Measurements from ENCODE around the gene FUOM.

FUOM gene

GRCh38 chr10:133353988-133354605 lies 3.7 kb downstream of the FUOM start:
- no peaks in the 10 kb centered on the region for H3K36me3 ChIP-seq (ENCODE audit: insufficient read depth, low read length)
- no peaks in the 10 kb centered on the region for H3K9me3 ChIP-seq (replicated peaks; ENCODE audit: low read length)
- H3K4me2 ChIP-seq (ENCODE audit: low read length): no peak overlapping the region
- no peak overlapping the region for H3K4me3 ChIP-seq (ENCODE audit: low read length)
- peaks cover 3% of the 10 kb centered on the region for H3K27me3 ChIP-seq (ENCODE audit: control insufficient read depth, insufficient read depth, low read length)
- H3K9ac ChIP-seq (ENCODE audit: low read depth, low read length): no peak overlapping the region
- peaks cover 17% of the 10 kb centered on the region for H3K4me1 ChIP-seq (ENCODE audit: control insufficient read depth, insufficient read depth, low read length)

GRCh38 chr10:133353202-133353959 lies 4.4 kb downstream of the FUOM start:
- Histone ChIP-seq H3K4me2 (ENCODE audit: low read length) (no peak overlapping the region), H3K9ac (ENCODE audit: low read depth, low read length) (no peak overlapping the region), H3K36me3 (ENCODE audit: insufficient read depth, low read length) (no peaks in the 10 kb centered on the region), H3K9me3 (replicated peaks; ENCODE audit: low read length) (no peaks in the 10 kb centered on the region), H3K4me1 (ENCODE audit: control insufficient read depth, insufficient read depth, low read length) (peaks cover 17% of the 10 kb centered on the region), H3K4me3 (ENCODE audit: low read length) (no peak overlapping the region), H3K27me3 (ENCODE audit: control insufficient read depth, insufficient read depth, low read length) (peaks cover 3% of the 10 kb centered on the region)

- no peak overlapping the region for H3K4me3 ChIP-seq (ENCODE audit: low read length)
- no peaks in the 10 kb centered on the region for H3K9me3 ChIP-seq (replicated peaks; ENCODE audit: low read length)
- no peaks in the 10 kb centered on the region for H3K36me3 ChIP-seq (ENCODE audit: insufficient read depth, low read length)
- H3K4me1 ChIP-seq (ENCODE audit: control insufficient read depth, insufficient read depth, low read length): peaks cover 6% of the 10 kb centered on the region
- H3K27me3 ChIP-seq (ENCODE audit: control insufficient read depth, insufficient read depth, low read length): peaks cover 3% of the 10 kb centered on the region
- no peak overlapping the region for H3K9ac ChIP-seq (ENCODE audit: low read depth, low read length)
- H3K4me2 ChIP-seq (ENCODE audit: low read length): no peak overlapping the region
Observed at GRCh38 chr10:133351408-133352318, 6.2 kb downstream of the FUOM start.

GRCh38 chr10:133350950-133351329 lies 6.9 kb downstream of the FUOM start:
- H3K4me2 ChIP-seq (ENCODE audit: low read length): no peak overlapping the region
- H3K27me3 ChIP-seq (ENCODE audit: control insufficient read depth, insufficient read depth, low read length): peaks cover 3% of the 10 kb centered on the region
- no peaks in the 10 kb centered on the region for H3K36me3 ChIP-seq (ENCODE audit: insufficient read depth, low read length)
- H3K4me1 ChIP-seq (ENCODE audit: control insufficient read depth, insufficient read depth, low read length): no peaks in the 10 kb centered on the region
- H3K4me3 ChIP-seq (ENCODE audit: low read length): no peak overlapping the region
- H3K9ac ChIP-seq (ENCODE audit: low read depth, low read length): no peak overlapping the region
- H3K9me3 ChIP-seq (replicated peaks; ENCODE audit: low read length): no peaks in the 10 kb centered on the region

- Histone ChIP-seq H3K9me3 (replicated peaks; ENCODE audit: low read length) (no peaks in the 10 kb centered on the region), H3K27me3 (ENCODE audit: control insufficient read depth, insufficient read depth, low read length) (peaks cover 6% of the 10 kb centered on the region), H3K4me3 (ENCODE audit: low read length) (no peak overlapping the region), H3K4me2 (ENCODE audit: low read length) (no peak overlapping the region), H3K36me3 (ENCODE audit: insufficient read depth, low read length) (no peaks in the 10 kb centered on the region), H3K9ac (ENCODE audit: low read depth, low read length) (no peak overlapping the region), H3K4me1 (ENCODE audit: control insufficient read depth, insufficient read depth, low read length) (no peaks in the 10 kb centered on the region)
Observed at GRCh38 chr10:133350283-133350949, 7.4 kb downstream of the FUOM start.

GRCh38 chr10:133349577-133350011 lies 8.2 kb downstream of the FUOM start:
- Histone ChIP-seq H3K4me1 (ENCODE audit: control insufficient read depth, insufficient read depth, low read length) (no peaks in the 10 kb centered on the region), H3K4me2 (ENCODE audit: low read length) (no peak overlapping the region), H3K36me3 (ENCODE audit: insufficient read depth, low read length) (no peaks in the 10 kb centered on the region), H3K9me3 (replicated peaks; ENCODE audit: low read length) (no peaks in the 10 kb centered on the region), H3K9ac (ENCODE audit: low read depth, low read length) (no peak overlapping the region), H3K27me3 (ENCODE audit: control insufficient read depth, insufficient read depth, low read length) (peaks cover 14% of the 10 kb centered on the region), H3K4me3 (ENCODE audit: low read length) (no peak overlapping the region)

- H3K4me2 ChIP-seq (ENCODE audit: low read length): no peak overlapping the region
- H3K36me3 ChIP-seq (ENCODE audit: insufficient read depth, low read length): no peaks in the 10 kb centered on the region
- H3K9me3 ChIP-seq (replicated peaks; ENCODE audit: low read length): no peaks in the 10 kb centered on the region
- no peak overlapping the region for H3K4me3 ChIP-seq (ENCODE audit: low read length)
- peaks cover 18% of the 10 kb centered on the region for H3K27me3 ChIP-seq (ENCODE audit: control insufficient read depth, insufficient read depth, low read length)
- H3K9ac ChIP-seq (ENCODE audit: low read depth, low read length): no peak overlapping the region
- H3K4me1 ChIP-seq (ENCODE audit: control insufficient read depth, insufficient read depth, low read length): no peaks in the 10 kb centered on the region
Observed at GRCh38 chr10:133349160-133349568, 8.7 kb downstream of the FUOM start.

GRCh38 chr10:133347710-133348517 lies 9.9 kb downstream of the FUOM start:
- no peak overlapping the region for H3K4me3 ChIP-seq (ENCODE audit: low read length)

GRCh38 chr10:133346413-133346812 lies 11.4 kb downstream of the FUOM start:
- Histone ChIP-seq H3K36me3 (ENCODE audit: insufficient read depth, low read length) (no peaks in the 10 kb centered on the region), H3K9ac (ENCODE audit: low read depth, low read length) (no peak overlapping the region), H3K27me3 (ENCODE audit: control insufficient read depth, insufficient read depth, low read length) (peaks cover 31% of the 10 kb centered on the region), H3K9me3 (replicated peaks; ENCODE audit: low read length) (no peaks in the 10 kb centered on the region), H3K4me1 (ENCODE audit: control insufficient read depth, insufficient read depth, low read length) (no peaks in the 10 kb centered on the region), H3K4me3 (ENCODE audit: low read length) (no peak overlapping the region), H3K4me2 (ENCODE audit: low read length) (no peak overlapping the region)

More at GRCh38 chr10:133347710-133348517, 9.9 kb downstream of the FUOM start:
- no peak overlapping the region for H3K9ac ChIP-seq (ENCODE audit: low read depth, low read length)
- H3K4me2 ChIP-seq (ENCODE audit: low read length): no peak overlapping the region
- H3K4me1 ChIP-seq (ENCODE audit: control insufficient read depth, insufficient read depth, low read length): no peaks in the 10 kb centered on the region
- no peaks in the 10 kb centered on the region for H3K9me3 ChIP-seq (replicated peaks; ENCODE audit: low read length)
- peaks cover 26% of the 10 kb centered on the region for H3K27me3 ChIP-seq (ENCODE audit: control insufficient read depth, insufficient read depth, low read length)
- no peaks in the 10 kb centered on the region for H3K36me3 ChIP-seq (ENCODE audit: insufficient read depth, low read length)

GRCh38 chr10:133344236-133344635 lies 13.6 kb downstream of the FUOM start:
- H3K27me3 ChIP-seq (ENCODE audit: control insufficient read depth, insufficient read depth, low read length): peaks cover 31% of the 10 kb centered on the region

More at GRCh38 chr10:133344236-133344635, 13.6 kb downstream of the FUOM start:
- Histone ChIP-seq H3K4me3 (ENCODE audit: low read length) (no peak overlapping the region), H3K9me3 (replicated peaks; ENCODE audit: low read length) (no peaks in the 10 kb centered on the region), H3K9ac (ENCODE audit: low read depth, low read length) (no peak overlapping the region), H3K36me3 (ENCODE audit: insufficient read depth, low read length) (no peaks in the 10 kb centered on the region), H3K4me1 (ENCODE audit: control insufficient read depth, insufficient read depth, low read length) (no peaks in the 10 kb centered on the region), H3K4me2 (ENCODE audit: low read length) (no peak overlapping the region)

Data from skeletal muscle satellite cell (primary cell).